Endothelial cell of umbilical vein (primary cell): ENCODE measurements around the gene TRMO.

Experiments used
- EZH2 ChIP-seq: IDR thresholded peaks from 2 replicates; pipeline ENCODE4 v1.6.1; 2012; ENCODE audit warnings: borderline replicate concordance, low read depth, mild to moderate bottlenecking, moderate library complexity, low read length, inconsistent platforms; ENCODE audit not compliant: severe bottlenecking
- FOS ChIP-seq: IDR thresholded peaks from 2 replicates; pipeline ENCODE4 v1.6.1; 2011; ENCODE audit warnings: mild to moderate bottlenecking, low read length, moderate library complexity, borderline replicate concordance; ENCODE audit not compliant: insufficient read depth
- JUN ChIP-seq: IDR thresholded peaks from 2 replicates; pipeline ENCODE4 v1.6.1; 2011; ENCODE audit warnings: borderline replicate concordance, low read depth; ENCODE audit not compliant: insufficient read length, insufficient read depth
- MYC ChIP-seq: IDR thresholded peaks from one replicate; pipeline ENCODE4 v1.6.1; 2011; ENCODE audit warnings: mild to moderate bottlenecking, low read depth, low read length
- POLR2A ChIP-seq: IDR thresholded peaks from 2 replicates; pipeline ENCODE4 v1.6.1; 2012; ENCODE audit warnings: low read depth, mild to moderate bottlenecking, control low read depth, low read length
- POLR2AphosphoS5 ChIP-seq: IDR thresholded peaks from 2 replicates; pipeline ENCODE4 v1.6.1; 2012; ENCODE audit warnings: low read depth, mild to moderate bottlenecking, control low read depth, low read length, moderate library complexity; ENCODE audit not compliant: insufficient read depth
- TF ChIP-seq, protein P1 (sequence below), 2 donors: IDR thresholded peaks; 1 replicate in 1 of 2; 2 replicates in 1 of 2; pipeline ENCODE4 v1.5.1; 2011; ENCODE audit warnings: low read length in 2 of 2, mild to moderate bottlenecking in 2 of 2, moderate library complexity in 2 of 2, control low read depth in 1 of 2, inconsistent platforms in 1 of 2, low read depth in 1 of 2; ENCODE audit not compliant: insufficient read depth in 1 of 2; ENCODE audit errors: extremely low read depth in 1 of 2
- TF ChIP-seq, protein P2 (sequence below): IDR thresholded peaks from 2 replicates; pipeline ENCODE4 v1.6.1; 2011; ENCODE audit not compliant: insufficient read depth, insufficient read length

DNA sequence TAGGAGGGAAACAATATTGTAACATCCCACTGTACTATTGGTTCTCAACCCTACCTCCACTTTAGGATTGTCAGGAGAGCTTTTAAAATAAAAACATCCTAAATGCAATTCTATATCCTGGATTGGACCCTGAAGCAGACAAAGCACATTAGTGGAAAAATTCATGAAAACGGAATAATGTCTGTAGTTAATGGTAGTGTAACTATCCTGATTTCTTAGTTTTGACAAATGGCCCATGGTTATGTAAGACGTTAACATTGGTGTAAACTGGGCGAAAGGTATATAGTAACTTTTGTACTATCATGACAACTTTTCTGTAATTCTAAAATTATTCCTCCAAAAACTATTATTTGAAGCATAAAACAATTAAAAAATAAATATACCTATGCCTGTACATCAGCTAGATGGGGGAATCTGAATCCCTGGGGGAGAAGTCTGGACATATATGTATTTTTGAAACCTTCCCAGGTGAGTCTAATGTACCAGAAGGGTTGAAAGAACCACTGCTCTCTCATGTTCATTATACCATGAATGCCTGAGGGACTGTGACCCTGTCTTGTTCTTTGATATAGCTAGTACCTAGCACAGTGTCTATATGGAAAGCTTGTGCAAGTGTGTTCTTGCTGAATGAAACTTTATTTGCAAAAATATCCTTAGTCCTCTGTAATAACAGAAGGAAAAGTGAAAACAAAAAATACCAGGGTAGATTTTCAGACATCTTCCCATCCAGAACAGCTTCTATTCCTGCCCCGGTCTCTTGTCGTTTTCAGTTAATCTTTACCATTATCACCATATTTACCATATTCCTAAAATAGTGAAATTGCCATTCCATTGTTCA is 3.4 kb upstream of the TRMO start:
- TF ChIP-seq JUN, result no peak
- no peak for TF ChIP-seq POLR2AphosphoS5
- TF ChIP-seq, protein P1, sequence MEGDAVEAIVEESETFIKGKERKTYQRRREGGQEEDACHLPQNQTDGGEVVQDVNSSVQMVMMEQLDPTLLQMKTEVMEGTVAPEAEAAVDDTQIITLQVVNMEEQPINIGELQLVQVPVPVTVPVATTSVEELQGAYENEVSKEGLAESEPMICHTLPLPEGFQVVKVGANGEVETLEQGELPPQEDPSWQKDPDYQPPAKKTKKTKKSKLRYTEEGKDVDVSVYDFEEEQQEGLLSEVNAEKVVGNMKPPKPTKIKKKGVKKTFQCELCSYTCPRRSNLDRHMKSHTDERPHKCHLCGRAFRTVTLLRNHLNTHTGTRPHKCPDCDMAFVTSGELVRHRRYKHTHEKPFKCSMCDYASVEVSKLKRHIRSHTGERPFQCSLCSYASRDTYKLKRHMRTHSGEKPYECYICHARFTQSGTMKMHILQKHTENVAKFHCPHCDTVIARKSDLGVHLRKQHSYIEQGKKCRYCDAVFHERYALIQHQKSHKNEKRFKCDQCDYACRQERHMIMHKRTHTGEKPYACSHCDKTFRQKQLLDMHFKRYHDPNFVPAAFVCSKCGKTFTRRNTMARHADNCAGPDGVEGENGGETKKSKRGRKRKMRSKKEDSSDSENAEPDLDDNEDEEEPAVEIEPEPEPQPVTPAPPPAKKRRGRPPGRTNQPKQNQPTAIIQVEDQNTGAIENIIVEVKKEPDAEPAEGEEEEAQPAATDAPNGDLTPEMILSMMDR (IDR thresholded peaks at IDR 0.05; ENCODE audit: extremely low read depth in 1 of 2, insufficient read depth in 1 of 2, low read depth in 1 of 2, low read length in 2 of 2), result no peak
- TF ChIP-seq, protein P2, sequence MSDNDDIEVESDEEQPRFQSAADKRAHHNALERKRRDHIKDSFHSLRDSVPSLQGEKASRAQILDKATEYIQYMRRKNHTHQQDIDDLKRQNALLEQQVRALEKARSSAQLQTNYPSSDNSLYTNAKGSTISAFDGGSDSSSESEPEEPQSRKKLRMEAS, result no peak
- no peak for TF ChIP-seq FOS
- TF ChIP-seq POLR2A, result no peak
- TF ChIP-seq EZH2, result no peak
- TF ChIP-seq MYC, result no peak
